ENCODE measurements around the gene SLC36A4.
"Not testable (repeated sequence)": the region's sequence is repeated elsewhere in the genome, so short reads cannot be mapped to it uniquely, and the experiment has no call there.

SLC36A4 gene

GRCh38 chr11:93116641-93117441 lies 81.0 kb downstream of the SLC36A4 start:
- no peak overlapping the region for H3K4me3 Mint-ChIP-seq
- DNase-seq (ENCODE audit: low spot score in 2 of 2) = no peak
- no peak overlapping the region for H3K27ac Mint-ChIP-seq
- no peak for ATAC-seq
- no peaks in the 10 kb centered on the region for H3K36me3 Mint-ChIP-seq
- no peaks in the 10 kb centered on the region for H3K9me3 Mint-ChIP-seq
- H3K4me1 Mint-ChIP-seq = no peaks in the 10 kb centered on the region

- no peaks in the 10 kb centered on the region for H3K4me1 Mint-ChIP-seq
- peaks cover 2% of the 10 kb centered on the region for H3K9me3 Mint-ChIP-seq
- no peak for DNase-seq (ENCODE audit: low spot score in 2 of 2)
- no peaks in the 10 kb centered on the region for H3K36me3 Mint-ChIP-seq
- no peak for ATAC-seq
- H3K27ac Mint-ChIP-seq = no peak overlapping the region
- H3K4me3 Mint-ChIP-seq = no peak overlapping the region
Observed at GRCh38 chr11:93114304-93114703, 83.5 kb downstream of the SLC36A4 start.

- DNase-seq (ENCODE audit: low spot score in 2 of 2) (no peak), ATAC-seq (no peak)
- Mint-ChIP-seq H3K4me3 (no peak overlapping the region), H3K36me3 (no peaks in the 10 kb centered on the region), H3K4me1 (no peaks in the 10 kb centered on the region), H3K9me3 (peaks cover 2% of the 10 kb centered on the region), H3K27ac (no peak overlapping the region)
Observed at GRCh38 chr11:93113824-93114223, 84.0 kb downstream of the SLC36A4 start.

GRCh38 chr11:93111147-93111546 lies 86.6 kb downstream of the SLC36A4 start:
- not testable (repeated sequence) for ATAC-seq; H3K4me3 Mint-ChIP-seq; DNase-seq (ENCODE audit: low spot score in 2 of 2); H3K4me1 Mint-ChIP-seq; H3K9me3 Mint-ChIP-seq; H3K36me3 Mint-ChIP-seq; H3K27ac Mint-ChIP-seq

- Mint-ChIP-seq H3K9me3 (peaks cover 13% of the 10 kb centered on the region), H3K4me3 (no peak overlapping the region), H3K27ac (no peak overlapping the region), H3K4me1 (no peaks in the 10 kb centered on the region), H3K36me3 (no peaks in the 10 kb centered on the region)
- ATAC-seq (no peak), DNase-seq (ENCODE audit: low spot score in 2 of 2) (no peak)
Observed at GRCh38 chr11:93100211-93100610, 97.6 kb downstream of the SLC36A4 start.

GRCh38 chr11:93099806-93100205 lies 98.0 kb downstream of the SLC36A4 start:
- no peak for ATAC-seq

More at GRCh38 chr11:93099806-93100205, 98.0 kb downstream of the SLC36A4 start:
- DNase-seq (ENCODE audit: low spot score in 2 of 2) = no peak
- no peak overlapping the region for H3K27ac Mint-ChIP-seq
- no peak overlapping the region for H3K4me3 Mint-ChIP-seq
- H3K4me1 Mint-ChIP-seq = no peaks in the 10 kb centered on the region
- H3K36me3 Mint-ChIP-seq = no peaks in the 10 kb centered on the region
- H3K9me3 Mint-ChIP-seq = peaks cover 14% of the 10 kb centered on the region
